Thoracic aorta (tissue), 2 donors: ENCODE measurements around the gene CUEDC1. TPM values are rescaled to one million over a fixed set of nuclear protein-coding genes. Genes with fewer than 3 reads are reported as not detected.

ENCODE experiments used
- ATAC-seq: fragments of 150-250 bp; one replicate; pipeline ENCODE4 v1.8.0; 2017; ENCODE audit warnings: low read depth; ENCODE audit not compliant: insufficient number of reproducible peaks, low FRiP score
- DNase-seq: peaks from one replicate; pipeline ENCODE4 v3.0.0-alpha.2; 2020; ENCODE audit warnings: low spot score
- H3K27ac ChIP-seq, 2 donors: fragments of 200-600 bp; sonication (generic); 1 replicate in 1 of 2; 2 replicates in 1 of 2; pipeline ENCODE4 v1.5.1; 2016; ENCODE audit warnings: mild to moderate bottlenecking in 2 of 2, moderate library complexity in 2 of 2
- H3K27me3 ChIP-seq: fragments of 200-600 bp; sonication (generic); replicated peaks from 2 replicates; pipeline ENCODE4 v1.6.0; 2016; ENCODE audit warnings: mild to moderate bottlenecking; ENCODE audit not compliant: insufficient read depth
- H3K36me3 ChIP-seq: fragments of 200-600 bp; sonication (generic); one replicate; pipeline ENCODE4 v1.5.1; 2016
- H3K4me1 ChIP-seq, 2 donors: fragments of 200-600 bp; sonication (generic); 1 replicate in 1 of 2; 2 replicates in 1 of 2; pipeline versions ENCODE4 v1.5.1 to v1.6.0; 2016; ENCODE audit warnings: low read depth in 2 of 2, mild to moderate bottlenecking in 1 of 2; ENCODE audit not compliant: control insufficient read depth in 1 of 2
- H3K4me3 ChIP-seq: fragments of 200-600 bp; sonication (generic); 2 replicates; pipeline ENCODE4 v1.5.1; 2016; ENCODE audit warnings: mild to moderate bottlenecking
- H3K9me3 ChIP-seq: fragments of 200-600 bp; sonication (generic); 2 replicates; pipeline ENCODE4 v1.5.1; 2016
- CTCF ChIP-seq: fragments of 200-600 bp; sonication (generic); IDR thresholded peaks from one replicate; pipeline ENCODE4 v1.5.1; 2019; ENCODE audit warnings: antibody characterized with exemption
- total RNA-seq, 2 donors: library from RNA; depleted of rRNA; stranded (reverse); fragments of >200 nt; gene quantifications; one replicate each; pipeline versions ENCODE4 v1.1.0 to v1.2.3, GENCODE V29; 2016

The CUEDC1 gene
- total RNA-seq, 2 donors from 2014 or later: 32.7 to 93.1 TPM

GRCh38 chr17:57838857-57839570, 116.2 kb downstream of the CUEDC1 start:
- ATAC-seq (no peak), DNase-seq (no peak)
- Histone ChIP-seq H3K4me3 (no peak overlapping the region), H3K27me3 (no peaks in the 10 kb centered on the region), H3K4me1 (peaks cover 6 to 16% of the 10 kb centered on the region in 2 donors), H3K9me3 (no peaks in the 10 kb centered on the region), H3K36me3 (peaks cover 17% of the 10 kb centered on the region), H3K27ac (no peak overlapping the region)
- no peak for TF ChIP-seq CTCF

- peaks cover 17% of the 10 kb centered on the region for H3K36me3 ChIP-seq
- no peak for ATAC-seq
- H3K4me1 ChIP-seq: peaks cover 11 to 21% of the 10 kb centered on the region in 2 donors
- no peaks in the 10 kb centered on the region for H3K9me3 ChIP-seq
- no peak for TF ChIP-seq CTCF
- no peak overlapping the region for H3K27ac ChIP-seq
- DNase-seq: no peak
- H3K27me3 ChIP-seq: no peaks in the 10 kb centered on the region
- no peak overlapping the region for H3K4me3 ChIP-seq
These were observed 116.8 kb downstream of the CUEDC1 start for GRCh38 chr17:57838453-57838852.

- Histone ChIP-seq H3K4me1 (peaks cover 17 to 33% of the 10 kb centered on the region in 2 donors), H3K27me3 (no peaks in the 10 kb centered on the region), H3K4me3 (no peak overlapping the region), H3K27ac (peak overlapping the region; percentile 86 to 91), H3K36me3 (peaks cover 17% of the 10 kb centered on the region), H3K9me3 (no peaks in the 10 kb centered on the region)
- TF ChIP-seq CTCF: no peak
- no peak for ATAC-seq
- DNase-seq: no peak
These were observed 119.8 kb downstream of the CUEDC1 start for GRCh38 chr17:57835333-57835900.

- Histone ChIP-seq H3K4me3 (peak overlapping the region; percentile 42), H3K27me3 (no peaks in the 10 kb centered on the region), H3K4me1 (peaks cover 17 to 33% of the 10 kb centered on the region in 2 donors), H3K36me3 (peaks cover 6% of the 10 kb centered on the region), H3K9me3 (no peaks in the 10 kb centered on the region), H3K27ac (peak overlapping the region; percentile 86 to 91)
- ATAC-seq: peak; percentile 76
- TF ChIP-seq CTCF: no peak
- DNase-seq: peak; percentile 93
These were observed 121.0 kb downstream of the CUEDC1 start for GRCh38 chr17:57834146-57834741.

- TF ChIP-seq CTCF: peak; percentile 88
- peak; percentile 50 for ATAC-seq
- no peaks in the 10 kb centered on the region for H3K27me3 ChIP-seq
- no peaks in the 10 kb centered on the region for H3K36me3 ChIP-seq
- H3K9me3 ChIP-seq: no peaks in the 10 kb centered on the region
- H3K27ac ChIP-seq: peak overlapping the region; percentile 86 to 91
- peaks cover 17 to 33% of the 10 kb centered on the region in 2 donors for H3K4me1 ChIP-seq
- peak overlapping the region; percentile 72 for H3K4me3 ChIP-seq
- peak; percentile 49 for DNase-seq
These were observed 121.9 kb downstream of the CUEDC1 start for GRCh38 chr17:57833179-57833939.
